Large intestine (tissue), 3 donors: ENCODE results near the gene CABP7. TPM values are rescaled to one million over a fixed set of nuclear protein-coding genes. Genes with fewer than 3 reads are reported as not detected.
A peak's percentile ranks its signal among the peaks of the same experiment; 100 is the strongest.

Experiments
- DNase-seq, 2 donors: peaks; one replicate each; pipeline versions ENCODE4 v3.0.0 to v3.0.0-alpha.2; 2013
- H3K27ac ChIP-seq: one replicate; pipeline ENCODE4 v1.5.1; 2013; ENCODE audit warnings: low read length
- H3K27me3 ChIP-seq: 2 replicates; pipeline ENCODE4 v1.6.1; 2013; ENCODE audit warnings: low read length; ENCODE audit not compliant: control insufficient read depth, insufficient read depth
- H3K36me3 ChIP-seq: 2 replicates; pipeline ENCODE4 v1.6.1; 2013; ENCODE audit warnings: low read length; ENCODE audit not compliant: control insufficient read depth, insufficient read depth
- H3K4me1 ChIP-seq: one replicate; pipeline ENCODE4 v1.6.1; 2013; ENCODE audit warnings: low read length; ENCODE audit not compliant: control insufficient read depth, insufficient read depth
- H3K4me3 ChIP-seq: one replicate; pipeline ENCODE4 v1.5.1; 2013; ENCODE audit warnings: low read length
- H3K9me3 ChIP-seq: one replicate; pipeline ENCODE4 v1.6.1; 2013; ENCODE audit warnings: mild to moderate bottlenecking, low read depth, low read length, moderate library complexity; ENCODE audit not compliant: control insufficient read depth
- WGBS: methylation state at CpG from one replicate; pipeline ENCODE4 v1.1.5; 2013; ENCODE audit warnings: low lambda C conversion rate; ENCODE audit not compliant: insufficient coverage; 5-methylcytosine and 5-hydroxymethylcytosine counted together
- polyA plus RNA-seq: library from polyadenylated mRNA; unstranded; fragments of 120-200 nt; gene quantifications from one replicate; pipeline ENCODE4 v1.2.1, GENCODE V29; 2013

CABP7 gene
- polyA plus RNA-seq, 1 donor, result 5.2 TPM

GRCh38 chr22:29757096-29757495, 37.3 kb downstream of the CABP7 start:
- no peaks in the 10 kb centered on the region for H3K4me1 ChIP-seq
- H3K4me3 ChIP-seq, result no peak overlapping the region
- no peaks in the 10 kb centered on the region for H3K27me3 ChIP-seq
- H3K9me3 ChIP-seq, result no peaks in the 10 kb centered on the region
- no peak overlapping the region for H3K27ac ChIP-seq
- peaks cover 2% of the 10 kb centered on the region for H3K36me3 ChIP-seq
- no CpG with 5 or more reads among the region's 3 CpGs for WGBS
- DNase-seq, result no peak

- Histone ChIP-seq H3K27me3 (no peaks in the 10 kb centered on the region), H3K9me3 (no peaks in the 10 kb centered on the region), H3K27ac (no peak overlapping the region), H3K4me1 (no peaks in the 10 kb centered on the region), H3K36me3 (no peaks in the 10 kb centered on the region), H3K4me3 (no peak overlapping the region)
- WGBS, result no CpG with 5 or more reads among the region's 7 CpGs
- no peak for DNase-seq
Observed at GRCh38 chr22:29758068-29758622, 38.3 kb downstream of the CABP7 start.

- WGBS, result no CpG with 5 or more reads among the region's 5 CpGs
- DNase-seq, result no peak
- H3K27ac ChIP-seq, result no peak overlapping the region
- no peak overlapping the region for H3K4me3 ChIP-seq
- no peaks in the 10 kb centered on the region for H3K9me3 ChIP-seq
- no peaks in the 10 kb centered on the region for H3K36me3 ChIP-seq
- H3K27me3 ChIP-seq, result no peaks in the 10 kb centered on the region
- no peaks in the 10 kb centered on the region for H3K4me1 ChIP-seq
Observed at GRCh38 chr22:29758959-29759358, 39.2 kb downstream of the CABP7 start.

- Histone ChIP-seq H3K9me3 (no peaks in the 10 kb centered on the region), H3K36me3 (no peaks in the 10 kb centered on the region), H3K4me3 (no peak overlapping the region), H3K27me3 (no peaks in the 10 kb centered on the region), H3K27ac (no peak overlapping the region), H3K4me1 (peaks cover 8% of the 10 kb centered on the region)
- no peak for DNase-seq
- 100% methylated on average over 1 of the region's 15 CpGs for WGBS
Observed at GRCh38 chr22:29762263-29762662, 42.5 kb downstream of the CABP7 start.

- Histone ChIP-seq H3K36me3 (peaks cover 15% of the 10 kb centered on the region), H3K27ac (peak overlapping the region; percentile 87), H3K4me1 (peaks cover 12% of the 10 kb centered on the region), H3K9me3 (no peaks in the 10 kb centered on the region), H3K27me3 (no peaks in the 10 kb centered on the region), H3K4me3 (peak overlapping the region; percentile 98)
- WGBS, result 80% methylated on average over 1 of the region's 15 CpGs
- peak in 1 of 2 donors; percentile 47 for DNase-seq
Observed at GRCh38 chr22:29765905-29766631, 46.3 kb downstream of the CABP7 start.

- peak within 1 kb of the TSS; percentile 87 for H3K27ac ChIP-seq
- peaks cover 12% of the 10 kb centered on the region for H3K4me1 ChIP-seq
- DNase-seq, result peak; percentile 98
- H3K9me3 ChIP-seq, result no peaks in the 10 kb centered on the region
- no peaks in the 10 kb centered on the region for H3K27me3 ChIP-seq
- peaks cover 16% of the 10 kb centered on the region for H3K36me3 ChIP-seq
- peak within 1 kb of the TSS; percentile 98 for H3K4me3 ChIP-seq
- WGBS, result no CpG with 5 or more reads among the region's 32 CpGs
Observed at GRCh38 chr22:29766632-29767170, 46.9 kb downstream of the CABP7 start, which contains the start of gene ZMAT5. Gene ZMAT5, minus strand, starts transcription at chr22:29767007. Its CDS starts 18,463 bp downstream, at chr22:29748544.

GRCh38 chr22:29767171-29768051, 47.6 kb downstream of the CABP7 start, which contains the start of gene UQCR10:
Gene UQCR10, plus strand, starts transcription at chr22:29767369. Its CDS starts 30 bp downstream, at chr22:29767399.
- no peaks in the 10 kb centered on the region for H3K9me3 ChIP-seq
- no peaks in the 10 kb centered on the region for H3K27me3 ChIP-seq
- no CpG with 5 or more reads among the region's 46 CpGs for WGBS
- peaks cover 12% of the 10 kb centered on the region for H3K4me1 ChIP-seq
- H3K27ac ChIP-seq, result peak within 1 kb of the TSS; percentile 87
- H3K4me3 ChIP-seq, result peak within 1 kb of the TSS; percentile 98
- peaks cover 16% of the 10 kb centered on the region for H3K36me3 ChIP-seq
- DNase-seq, result peak; percentile 92 to 95

- Histone ChIP-seq H3K27ac (no peak overlapping the region), H3K36me3 (peaks cover 16% of the 10 kb centered on the region), H3K4me1 (peaks cover 12% of the 10 kb centered on the region), H3K4me3 (peak overlapping the region; percentile 98), H3K27me3 (no peaks in the 10 kb centered on the region), H3K9me3 (no peaks in the 10 kb centered on the region)
- no peak for DNase-seq
- WGBS, result no CpG with 5 or more reads among the region's 6 CpGs
Observed at GRCh38 chr22:29768052-29768693, 48.4 kb downstream of the CABP7 start.

GRCh38 chr22:29769723-29770321, 50.0 kb downstream of the CABP7 start:
- DNase-seq, result no peak
- Histone ChIP-seq H3K4me1 (peaks cover 12% of the 10 kb centered on the region), H3K9me3 (no peaks in the 10 kb centered on the region), H3K4me3 (no peak overlapping the region), H3K27me3 (no peaks in the 10 kb centered on the region), H3K36me3 (peaks cover 16% of the 10 kb centered on the region), H3K27ac (no peak overlapping the region)
- 80% methylated on average over 1 of the region's 2 CpGs for WGBS
